HL-60 (cell line): ENCODE results near the gene AGO1.

Experiments
- DNase-seq, 2 experiments: peaks; one replicate each; pipeline ENCODE4 v3.0.0-alpha.2; 2010 to 2020; ENCODE audit warnings: low read depth in 1 of 2, low spot score in 1 of 2
- H3K27ac ChIP-seq: fragments of 250-450 bp; sonication (Bioruptor Pico); replicated peaks from 2 replicates; pipeline ENCODE4 v1.5.1; 2020; ENCODE audit warnings: mild to moderate bottlenecking, moderate library complexity
- H3K27me3 ChIP-seq: fragments of 250-450 bp; sonication (Bioruptor Pico); 2 replicates; pipeline ENCODE4 v1.5.1; 2021; ENCODE audit warnings: mild to moderate bottlenecking, moderate library complexity; ENCODE audit not compliant: insufficient read depth, poor library complexity, severe bottlenecking
- H3K4me3 ChIP-seq: replicated peaks from 2 replicates; pipeline ENCODE4 v1.5.1; 2011; ENCODE audit warnings: mild to moderate bottlenecking, control low read depth, low read length; ENCODE audit not compliant: insufficient read depth
- GABPA ChIP-seq: IDR thresholded peaks from 2 replicates; pipeline ENCODE4 v1.6.1; 2012; ENCODE audit warnings: low read depth
- POLR2AphosphoS5 ChIP-seq: IDR thresholded peaks from 2 replicates; pipeline ENCODE4 v1.6.1; 2012; ENCODE audit warnings: low read depth
- SPI1 ChIP-seq: IDR thresholded peaks from 2 replicates; pipeline ENCODE4 v1.6.1; 2012; ENCODE audit warnings: low read depth, mild to moderate bottlenecking, borderline replicate concordance
- TF ChIP-seq, protein P1 (sequence below): IDR thresholded peaks from one replicate; pipeline ENCODE4 v1.5.1; 2011; ENCODE audit warnings: low read length, control low read depth, inconsistent platforms; ENCODE audit not compliant: insufficient read depth
- TF ChIP-seq, protein P2 (sequence below): IDR thresholded peaks from 2 replicates; pipeline ENCODE4 v1.6.1; 2012; ENCODE audit warnings: low read depth; ENCODE audit not compliant: insufficient replicate concordance

Gene AGO1

DNA sequence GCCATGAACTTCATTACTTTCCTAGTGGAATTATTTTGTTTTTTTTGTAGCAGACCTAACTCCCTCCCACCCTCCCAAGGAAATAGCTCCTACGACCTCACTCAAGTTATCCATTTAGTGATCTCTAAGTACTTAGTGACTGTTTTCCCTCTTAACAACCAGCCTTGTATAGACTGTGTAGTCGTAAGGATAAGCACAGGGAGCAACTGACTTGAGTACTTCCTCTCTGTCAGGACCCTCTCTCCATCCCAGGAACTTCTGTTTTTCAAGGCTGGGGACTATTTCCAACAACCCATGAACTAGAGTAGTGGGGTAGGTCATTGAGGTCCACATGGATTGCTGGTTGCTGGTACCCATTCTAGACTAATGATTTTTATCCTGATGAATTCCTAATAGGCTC, 1.9 kb downstream of the AGO1 start:
- no peak for TF ChIP-seq POLR2AphosphoS5
- peak; percentile 50; the same call in 1 of the 2 replicates for TF ChIP-seq SPI1
- Histone ChIP-seq H3K27ac (no peak overlapping the region), H3K27me3 (no peaks in the 10 kb centered on the region), H3K4me3 (no peak overlapping the region)
- DNase-seq, result no peak

DNA sequence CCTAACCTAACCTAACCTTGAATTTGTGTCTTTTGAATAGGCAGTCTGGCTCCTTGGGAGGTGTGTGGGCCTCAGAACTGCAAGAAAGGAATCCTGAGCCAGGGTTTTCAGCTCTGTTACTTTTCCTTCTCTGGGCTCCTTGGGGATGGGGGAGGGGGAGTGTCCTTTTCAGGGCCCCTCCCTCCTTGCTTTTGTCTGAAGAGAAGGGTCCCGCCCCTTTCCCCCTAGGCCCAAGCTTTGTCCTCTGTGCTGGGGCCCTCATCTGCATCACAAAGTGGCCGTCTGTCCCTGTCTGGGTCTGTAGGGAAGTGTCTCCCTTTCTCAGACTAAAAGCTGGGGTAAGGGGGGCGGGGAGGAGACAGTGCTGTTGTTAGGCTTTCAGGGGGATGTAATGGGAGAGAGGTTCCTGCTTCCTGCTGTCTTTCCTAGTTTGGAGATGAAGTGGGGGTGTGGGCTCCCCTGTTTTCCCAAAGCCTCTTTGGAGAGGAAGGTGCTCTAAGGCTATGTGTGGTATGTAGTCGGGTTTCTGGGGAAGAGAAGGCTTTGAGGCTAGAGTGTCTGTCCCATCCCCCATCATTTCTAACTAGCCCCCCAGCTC, 3.1 kb downstream of the AGO1 start:
- no peaks in the 10 kb centered on the region for H3K27me3 ChIP-seq
- no peak for DNase-seq
- peak overlapping the region; percentile 20 for H3K27ac ChIP-seq
- no peak for TF ChIP-seq POLR2AphosphoS5
- TF ChIP-seq, protein P1, sequence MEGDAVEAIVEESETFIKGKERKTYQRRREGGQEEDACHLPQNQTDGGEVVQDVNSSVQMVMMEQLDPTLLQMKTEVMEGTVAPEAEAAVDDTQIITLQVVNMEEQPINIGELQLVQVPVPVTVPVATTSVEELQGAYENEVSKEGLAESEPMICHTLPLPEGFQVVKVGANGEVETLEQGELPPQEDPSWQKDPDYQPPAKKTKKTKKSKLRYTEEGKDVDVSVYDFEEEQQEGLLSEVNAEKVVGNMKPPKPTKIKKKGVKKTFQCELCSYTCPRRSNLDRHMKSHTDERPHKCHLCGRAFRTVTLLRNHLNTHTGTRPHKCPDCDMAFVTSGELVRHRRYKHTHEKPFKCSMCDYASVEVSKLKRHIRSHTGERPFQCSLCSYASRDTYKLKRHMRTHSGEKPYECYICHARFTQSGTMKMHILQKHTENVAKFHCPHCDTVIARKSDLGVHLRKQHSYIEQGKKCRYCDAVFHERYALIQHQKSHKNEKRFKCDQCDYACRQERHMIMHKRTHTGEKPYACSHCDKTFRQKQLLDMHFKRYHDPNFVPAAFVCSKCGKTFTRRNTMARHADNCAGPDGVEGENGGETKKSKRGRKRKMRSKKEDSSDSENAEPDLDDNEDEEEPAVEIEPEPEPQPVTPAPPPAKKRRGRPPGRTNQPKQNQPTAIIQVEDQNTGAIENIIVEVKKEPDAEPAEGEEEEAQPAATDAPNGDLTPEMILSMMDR, result no peak
- TF ChIP-seq, protein P2, sequence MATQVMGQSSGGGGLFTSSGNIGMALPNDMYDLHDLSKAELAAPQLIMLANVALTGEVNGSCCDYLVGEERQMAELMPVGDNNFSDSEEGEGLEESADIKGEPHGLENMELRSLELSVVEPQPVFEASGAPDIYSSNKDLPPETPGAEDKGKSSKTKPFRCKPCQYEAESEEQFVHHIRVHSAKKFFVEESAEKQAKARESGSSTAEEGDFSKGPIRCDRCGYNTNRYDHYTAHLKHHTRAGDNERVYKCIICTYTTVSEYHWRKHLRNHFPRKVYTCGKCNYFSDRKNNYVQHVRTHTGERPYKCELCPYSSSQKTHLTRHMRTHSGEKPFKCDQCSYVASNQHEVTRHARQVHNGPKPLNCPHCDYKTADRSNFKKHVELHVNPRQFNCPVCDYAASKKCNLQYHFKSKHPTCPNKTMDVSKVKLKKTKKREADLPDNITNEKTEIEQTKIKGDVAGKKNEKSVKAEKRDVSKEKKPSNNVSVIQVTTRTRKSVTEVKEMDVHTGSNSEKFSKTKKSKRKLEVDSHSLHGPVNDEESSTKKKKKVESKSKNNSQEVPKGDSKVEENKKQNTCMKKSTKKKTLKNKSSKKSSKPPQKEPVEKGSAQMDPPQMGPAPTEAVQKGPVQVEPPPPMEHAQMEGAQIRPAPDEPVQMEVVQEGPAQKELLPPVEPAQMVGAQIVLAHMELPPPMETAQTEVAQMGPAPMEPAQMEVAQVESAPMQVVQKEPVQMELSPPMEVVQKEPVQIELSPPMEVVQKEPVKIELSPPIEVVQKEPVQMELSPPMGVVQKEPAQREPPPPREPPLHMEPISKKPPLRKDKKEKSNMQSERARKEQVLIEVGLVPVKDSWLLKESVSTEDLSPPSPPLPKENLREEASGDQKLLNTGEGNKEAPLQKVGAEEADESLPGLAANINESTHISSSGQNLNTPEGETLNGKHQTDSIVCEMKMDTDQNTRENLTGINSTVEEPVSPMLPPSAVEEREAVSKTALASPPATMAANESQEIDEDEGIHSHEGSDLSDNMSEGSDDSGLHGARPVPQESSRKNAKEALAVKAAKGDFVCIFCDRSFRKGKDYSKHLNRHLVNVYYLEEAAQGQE, result no peak
- TF ChIP-seq SPI1, result no peak
- no peak for TF ChIP-seq GABPA
- no peak overlapping the region for H3K4me3 ChIP-seq

DNA sequence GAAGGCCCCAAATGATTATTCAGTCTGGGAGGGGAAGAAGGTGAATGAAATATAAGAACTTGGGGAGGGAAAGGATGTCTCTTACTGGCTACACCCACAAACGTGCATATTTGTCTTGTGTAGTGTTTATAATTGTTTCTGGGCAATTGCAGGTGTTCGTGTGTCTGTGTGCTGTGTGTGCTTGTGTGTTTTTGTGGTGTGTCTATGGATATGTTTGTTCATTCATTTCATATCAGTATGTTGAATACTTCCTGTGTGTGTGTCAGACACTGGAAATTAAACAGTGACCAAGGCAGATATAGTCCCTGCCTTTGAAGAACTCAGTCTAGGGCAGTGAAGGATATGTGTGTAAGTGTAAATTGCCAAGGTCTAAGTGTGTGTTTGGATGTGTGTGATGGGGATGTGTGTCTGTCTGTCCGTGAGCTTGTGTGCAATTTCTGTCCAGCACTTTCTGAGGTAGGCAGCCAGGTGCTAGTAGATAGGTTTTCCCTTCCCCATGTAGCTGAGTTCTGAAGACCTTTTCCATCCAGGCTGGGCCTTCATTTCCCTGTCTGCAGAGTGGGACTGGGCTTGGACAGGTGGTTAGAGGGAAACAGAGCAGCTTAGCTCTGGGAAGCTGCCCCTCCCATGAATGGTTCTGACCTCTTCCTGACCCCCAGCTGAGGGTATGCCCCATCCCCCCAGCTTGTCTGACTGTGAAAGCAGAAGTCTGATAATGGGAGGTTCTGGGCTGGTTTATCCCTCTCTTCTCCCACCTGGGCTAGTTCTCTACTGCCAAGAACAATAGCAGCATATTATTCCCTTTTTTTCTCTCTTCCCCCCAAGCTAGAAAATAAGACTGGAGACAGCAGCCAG, 3.8 kb downstream of the AGO1 start:
- Histone ChIP-seq H3K27me3 (no peaks in the 10 kb centered on the region), H3K27ac (peak overlapping the region; percentile 20), H3K4me3 (no peak overlapping the region)
- peak; percentile 47 to 72 for DNase-seq
- TF ChIP-seq, protein P2, result no peak
- peak; percentile 85 for TF ChIP-seq SPI1

DNA sequence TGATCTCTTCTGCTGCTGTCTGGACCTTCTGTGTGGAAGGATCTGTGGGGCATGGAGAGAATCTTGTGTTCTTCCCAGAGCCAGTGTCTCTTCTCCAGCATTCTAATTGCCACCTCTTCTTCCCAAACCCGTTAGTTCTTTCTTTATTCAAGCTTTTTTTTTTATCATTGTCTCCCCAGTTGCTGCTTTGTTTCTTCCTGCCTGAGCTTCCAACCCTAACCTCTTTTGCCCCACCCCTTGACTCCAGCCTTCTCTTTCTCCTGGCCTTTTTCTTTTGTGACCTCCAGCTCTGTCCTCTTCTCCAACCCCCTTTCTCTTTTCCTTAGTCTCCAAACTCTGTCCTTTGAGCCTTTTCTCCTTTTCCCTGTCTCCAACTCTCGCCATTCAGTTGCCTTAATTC, 4.5 kb downstream of the AGO1 start:
- Histone ChIP-seq H3K4me3 (no peak overlapping the region), H3K27ac (no peak overlapping the region)
- TF ChIP-seq SPI1 (no peak), POLR2AphosphoS5 (no peak), GABPA (no peak)
- TF ChIP-seq, protein P2, result no peak
- TF ChIP-seq, protein P1, result no peak

More for the DNA sequence above, 4.5 kb downstream of the AGO1 start:
- no peak for DNase-seq
- no peaks in the 10 kb centered on the region for H3K27me3 ChIP-seq
